Dermis blood vessel endothelial cell (primary cell): Measurements from ENCODE around the gene LAMB1. TPM values are rescaled to one million over a fixed set of nuclear protein-coding genes. Genes with fewer than 3 reads are reported as not detected.
"Not testable (repeated sequence)": the region's sequence is repeated elsewhere in the genome, so short reads cannot be mapped to it uniquely, and the experiment has no call there.

Source experiments
- DNase-seq: peaks from one replicate; pipeline ENCODE4 v3.0.0; 2010
- total RNA-seq: library from RNA; depleted of rRNA; stranded (reverse); fragments of >200 nt; gene quantifications from 2 replicates; pipeline ENCODE4 v1.2.3, GENCODE V29; 2014

The LAMB1 gene
- total RNA-seq, 1 donor from 2014 or later = 485 TPM

DNA sequence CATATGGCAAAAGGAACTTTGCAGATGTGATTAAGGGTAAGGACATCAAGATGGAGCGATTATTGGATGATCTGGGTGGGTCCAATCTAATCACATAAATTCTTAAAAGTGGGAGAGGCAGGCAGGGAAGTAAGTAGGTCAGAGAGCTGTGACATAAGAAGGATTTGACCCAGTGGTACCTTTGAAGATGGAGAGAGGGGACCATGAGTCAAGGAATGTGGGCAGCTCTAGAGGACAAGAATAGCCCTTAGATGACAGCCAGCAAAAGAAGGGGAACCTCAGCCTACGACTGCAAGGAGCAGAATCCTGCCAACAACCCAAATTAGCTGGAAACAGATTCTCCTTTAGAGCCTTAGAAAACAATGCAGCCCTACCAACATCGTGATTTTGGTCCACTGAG lies 34.5 kb downstream of the LAMB1 start:
- no peak for DNase-seq

DNA sequence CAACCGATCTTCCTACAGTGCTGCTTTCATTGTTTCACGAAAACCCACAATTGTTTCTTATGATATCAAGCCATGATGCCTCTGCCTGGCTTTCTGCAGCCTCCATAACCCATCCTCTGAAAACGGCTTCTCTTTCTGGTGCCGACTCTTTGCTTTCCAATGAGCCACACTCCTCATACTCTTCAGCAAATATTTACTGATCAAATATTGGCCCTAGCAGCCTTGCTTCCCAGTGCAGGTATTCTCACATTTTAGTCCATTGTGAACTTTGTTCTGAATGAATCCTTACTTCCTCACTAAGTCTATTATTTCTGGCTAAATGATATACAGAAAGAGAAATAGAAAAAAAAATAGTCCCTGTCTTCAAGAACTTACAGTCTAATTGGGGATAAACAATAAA lies 35.5 kb downstream of the LAMB1 start:
- DNase-seq = no peak

DNA sequence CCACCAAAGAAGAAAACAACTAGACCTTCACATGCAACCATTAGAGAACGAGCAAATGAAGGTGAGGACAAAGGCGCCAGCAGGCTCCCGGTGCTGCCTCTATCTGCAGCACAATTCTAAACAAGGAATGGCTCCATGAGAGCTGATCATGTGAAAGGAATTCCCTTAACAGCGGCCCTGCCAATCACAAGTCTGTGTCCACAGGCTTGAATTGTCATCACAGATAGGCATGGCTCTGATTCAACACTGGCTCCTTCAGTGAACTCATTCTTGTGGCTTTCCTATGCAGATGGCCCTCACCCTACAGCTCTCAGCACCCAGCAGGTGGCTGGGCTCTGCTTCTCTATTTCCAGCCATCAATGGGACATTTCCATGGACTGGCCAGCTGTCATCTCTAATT lies 36.2 kb downstream of the LAMB1 start:
- peak; percentile 57 for DNase-seq

DNA sequence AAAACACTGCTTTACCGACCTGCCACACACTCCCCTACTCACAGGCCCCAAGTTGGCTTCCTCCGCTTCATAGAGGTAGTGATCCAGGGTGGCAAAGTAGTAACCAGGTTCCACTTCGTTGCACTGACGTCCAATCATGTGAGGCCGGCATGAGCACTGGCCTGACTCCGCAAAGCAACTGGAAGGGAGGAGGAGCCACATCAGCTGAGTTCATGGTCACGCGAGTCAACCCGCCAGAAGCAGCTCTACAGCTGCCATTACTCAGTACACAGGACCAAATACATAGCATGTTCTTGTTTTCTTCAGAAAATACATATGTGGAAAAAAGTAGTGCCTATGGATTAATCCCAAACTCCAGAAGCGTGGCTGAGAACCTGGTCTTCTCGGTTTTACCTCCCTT lies 38.5 kb downstream of the LAMB1 start:
- no peak for DNase-seq

DNA sequence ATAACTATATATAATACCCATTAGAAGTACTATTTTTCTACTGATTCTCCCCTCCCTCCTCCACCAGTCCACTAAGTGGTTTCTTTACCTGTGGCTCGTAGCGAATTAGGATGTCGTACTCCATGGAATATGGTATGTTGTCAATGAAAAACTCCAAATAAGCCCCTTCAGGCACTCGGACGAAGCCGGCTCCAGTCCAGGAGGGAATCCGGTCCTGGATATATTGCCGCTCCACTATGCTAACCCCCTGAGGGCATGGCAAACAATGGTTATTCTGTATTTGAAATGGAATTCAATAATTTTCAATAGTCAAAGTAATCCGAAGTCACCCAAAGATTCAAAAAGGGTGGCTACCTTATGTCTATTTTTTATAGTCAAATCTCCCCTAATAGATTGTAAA lies 40.1 kb downstream of the LAMB1 start:
- no peak for DNase-seq

DNA sequence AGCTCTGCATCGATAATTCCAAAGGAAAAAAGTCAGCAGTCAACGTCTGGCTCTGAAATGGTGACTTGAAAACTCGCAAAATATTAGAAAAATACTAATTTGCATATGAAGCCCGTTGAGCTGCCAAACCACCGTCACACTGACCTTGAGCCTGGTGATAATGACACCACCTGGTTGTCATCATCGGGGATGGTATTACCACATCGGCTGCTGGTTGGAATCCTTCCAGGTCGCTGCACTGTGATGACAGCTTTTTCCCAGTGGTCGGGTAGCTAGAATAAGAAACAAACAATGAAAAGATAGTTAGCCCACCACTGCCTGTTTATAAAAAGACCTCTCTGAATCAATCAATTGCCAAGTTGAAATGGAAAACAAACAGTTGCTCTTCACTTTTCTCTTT lies 41.6 kb downstream of the LAMB1 start:
- DNase-seq = no peak

DNA sequence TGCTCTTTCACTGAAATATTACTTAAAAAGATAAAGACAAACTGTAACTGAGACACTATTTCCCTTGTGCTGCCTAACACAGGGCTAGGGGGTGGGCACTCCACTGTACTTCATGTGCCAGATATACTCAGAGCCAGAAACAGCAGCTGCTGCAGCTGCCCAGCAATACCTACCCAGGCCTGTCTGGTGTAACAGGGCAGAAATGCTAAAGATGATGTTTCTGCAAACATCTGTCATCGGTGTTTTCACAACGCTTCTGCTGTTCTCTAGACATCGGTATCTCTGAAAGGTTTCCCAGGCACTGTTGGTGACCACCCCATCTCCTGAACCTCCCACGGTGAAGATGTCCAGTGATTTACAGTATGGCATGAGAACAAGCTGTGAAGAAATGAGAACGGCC lies 42.7 kb downstream of the LAMB1 start:
- DNase-seq = no peak

DNA sequence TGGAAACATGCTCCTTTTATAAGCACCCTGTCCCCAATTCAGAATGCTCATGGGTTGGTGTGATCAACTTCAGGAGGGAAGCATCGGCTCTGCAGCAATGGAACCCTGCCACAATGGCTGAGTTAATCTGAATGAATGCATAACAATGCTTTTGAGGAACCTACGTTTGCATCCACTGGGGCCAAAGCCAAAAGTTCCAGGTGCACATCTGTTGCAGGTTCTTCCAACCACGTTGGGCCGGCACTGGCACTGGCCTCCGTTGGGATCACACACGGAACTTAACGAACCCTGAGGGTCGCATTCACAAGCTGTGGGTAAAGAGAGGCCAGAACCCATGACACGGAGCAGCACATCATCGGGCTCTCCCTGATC lies 43.4 kb downstream of the LAMB1 start:
- DNase-seq = no peak

DNA sequence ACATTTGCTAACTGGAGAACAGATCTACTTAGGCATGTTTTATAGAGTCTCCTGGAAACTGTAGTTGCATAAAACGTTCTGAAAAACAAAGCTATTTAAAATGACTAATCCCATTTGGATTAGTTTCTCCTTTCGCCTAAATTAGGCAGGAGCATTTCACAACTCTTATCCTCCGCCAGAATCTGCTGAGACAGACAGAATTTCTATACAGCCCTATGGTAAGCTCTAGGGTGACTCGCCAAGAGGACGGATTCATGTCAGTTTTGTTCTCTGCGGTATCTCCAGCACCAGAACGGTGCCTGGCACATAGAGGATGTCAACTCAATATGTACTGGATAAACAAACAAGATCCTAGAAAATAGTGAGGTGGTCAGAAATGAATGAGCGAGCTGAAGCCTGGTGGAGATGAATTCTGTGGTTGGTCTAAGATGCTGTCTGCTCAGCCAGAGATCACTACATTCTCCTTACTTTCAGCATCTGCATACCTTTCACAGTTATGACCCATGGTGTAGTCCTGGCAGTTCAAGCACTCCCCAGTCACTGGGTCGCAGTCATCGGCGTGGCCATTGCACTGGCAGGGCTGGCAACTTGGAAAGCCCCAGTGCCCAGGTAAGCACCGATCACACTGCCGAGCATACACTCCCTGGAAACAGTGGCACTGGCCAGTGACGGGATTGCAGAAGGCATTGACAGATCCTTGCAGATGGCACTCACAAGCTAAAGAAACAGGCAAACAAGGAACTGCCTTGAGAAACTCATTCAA lies 44.0 kb downstream of the LAMB1 start:
- no peak for DNase-seq

DNA sequence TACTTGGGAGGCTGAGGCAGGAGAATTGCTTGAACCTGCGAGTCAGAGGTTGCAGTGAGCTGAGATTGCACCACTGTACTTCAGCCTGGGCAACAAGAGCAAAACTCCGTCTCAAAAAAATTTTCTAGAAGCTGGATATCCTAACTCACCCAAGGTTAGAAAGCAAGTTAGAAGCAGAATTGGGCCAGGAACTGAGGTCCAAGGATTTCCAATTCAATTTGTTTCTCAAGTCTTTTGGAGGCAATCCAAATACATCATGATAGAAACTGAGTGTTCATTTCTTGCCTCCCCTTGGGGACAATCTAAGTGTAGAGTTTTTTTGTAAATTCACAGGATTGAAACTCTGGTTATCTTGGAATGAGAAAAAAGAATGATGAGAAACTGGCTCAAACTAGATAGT lies 45.5 kb downstream of the LAMB1 start:
- DNase-seq = no peak

DNA sequence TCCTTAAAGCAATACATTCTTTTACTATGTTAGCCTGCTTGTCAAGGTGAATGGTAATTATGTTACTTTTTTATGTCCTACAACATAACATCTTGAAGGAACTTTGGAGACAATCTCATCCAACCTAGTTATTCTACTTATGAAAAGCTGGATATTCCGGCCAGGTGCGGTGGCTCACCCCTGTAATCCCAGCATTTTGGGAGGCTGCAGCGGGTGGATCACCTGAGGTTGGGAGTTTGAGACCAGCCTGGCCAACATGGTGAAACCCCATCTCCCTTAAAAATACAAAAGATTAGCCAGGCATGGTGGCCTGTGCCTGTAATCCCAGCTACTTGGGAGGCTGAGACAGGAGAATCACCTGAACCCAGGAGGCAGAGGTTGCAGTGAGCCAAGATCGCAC lies 46.0 kb downstream of the LAMB1 start:
- DNase-seq = not testable (repeated sequence)

DNA sequence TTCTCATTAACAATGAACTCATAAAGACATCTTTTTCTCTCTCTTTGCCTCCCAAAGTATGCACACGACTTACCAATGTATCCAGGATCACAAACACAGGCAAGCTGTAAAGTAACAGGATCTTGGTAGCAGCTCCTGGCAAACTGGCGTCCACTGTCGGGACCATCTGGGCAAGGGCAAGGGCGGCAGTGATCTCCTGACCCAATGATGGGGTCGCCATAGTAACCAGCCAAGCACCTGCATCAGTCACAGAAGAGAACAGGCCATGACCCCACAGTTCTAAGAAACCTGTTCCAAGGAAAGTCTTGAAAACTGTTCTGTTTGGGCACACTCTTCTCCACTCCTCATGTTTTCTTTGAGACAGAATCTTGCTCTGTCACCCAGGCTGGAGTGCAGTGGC lies 47.6 kb downstream of the LAMB1 start:
- DNase-seq = no peak

DNA sequence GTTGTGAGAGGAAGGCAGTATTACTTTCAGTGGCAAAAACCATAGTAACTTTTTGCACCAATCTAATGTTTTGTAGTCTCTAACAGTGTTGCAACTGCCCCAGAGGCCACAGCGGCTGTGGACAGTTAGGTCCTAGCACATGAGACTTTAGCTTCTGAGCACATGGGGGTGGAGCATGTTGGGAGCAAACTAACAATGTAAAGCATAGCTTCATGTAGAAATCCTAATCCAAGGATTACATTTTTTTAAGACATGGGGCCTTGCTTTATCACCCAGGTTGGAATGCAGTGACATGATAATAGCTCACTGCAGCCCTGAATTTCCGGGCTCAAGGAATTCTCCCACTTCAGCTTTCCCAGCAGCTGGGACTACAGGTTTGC lies 49.0 kb downstream of the LAMB1 start:
- DNase-seq = no peak

DNA sequence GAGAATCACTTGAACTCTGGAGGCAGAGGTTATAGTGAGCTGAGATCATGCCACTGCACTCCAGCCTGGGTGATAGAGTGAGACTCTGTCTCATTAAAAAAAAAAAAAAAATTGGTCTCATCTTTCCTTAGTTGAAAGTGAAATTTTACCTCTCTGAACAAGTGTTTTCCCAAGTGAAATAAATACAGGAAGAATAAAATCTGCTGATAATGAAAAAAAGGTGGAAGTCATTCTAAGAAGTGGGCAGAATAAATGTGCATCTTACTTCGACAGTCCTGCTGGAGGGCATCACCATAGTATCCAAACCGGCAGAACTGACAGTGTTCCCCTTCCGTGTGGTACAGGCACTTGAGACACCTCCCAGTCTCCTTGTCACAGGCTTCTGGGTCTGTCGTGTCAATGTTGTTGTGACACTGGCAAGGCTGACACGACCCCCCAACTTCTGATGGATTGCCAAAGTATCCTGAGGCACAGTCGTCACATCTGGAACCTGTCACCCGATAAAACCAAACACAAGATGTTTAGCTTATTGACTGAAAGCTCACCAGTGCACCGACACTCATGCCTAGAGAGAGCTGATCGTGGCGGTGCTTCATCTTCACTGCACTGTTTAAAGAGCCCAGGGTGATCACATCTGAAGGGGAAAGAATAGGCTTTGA lies 49.6 kb downstream of the LAMB1 start:
- DNase-seq = no peak

DNA sequence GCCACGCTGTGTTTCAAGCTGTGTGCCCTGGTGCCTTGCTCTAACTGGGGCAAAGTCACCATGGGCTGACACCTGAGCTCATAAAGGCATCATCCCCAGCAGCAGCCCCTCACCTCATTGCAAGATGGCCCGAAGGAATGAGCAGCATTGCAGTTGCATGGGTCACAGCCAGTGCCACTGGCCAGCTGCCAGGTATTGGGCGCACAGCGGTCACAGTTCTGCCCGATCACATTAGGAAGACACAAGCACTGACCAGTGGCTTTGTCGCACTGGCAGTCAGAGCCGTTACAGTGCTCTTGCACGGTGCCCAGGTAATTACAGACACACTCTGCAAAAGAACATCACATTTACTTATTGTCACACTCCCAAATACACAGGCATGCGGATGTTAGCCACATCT lies 51.1 kb downstream of the LAMB1 start:
- no peak for DNase-seq

DNA sequence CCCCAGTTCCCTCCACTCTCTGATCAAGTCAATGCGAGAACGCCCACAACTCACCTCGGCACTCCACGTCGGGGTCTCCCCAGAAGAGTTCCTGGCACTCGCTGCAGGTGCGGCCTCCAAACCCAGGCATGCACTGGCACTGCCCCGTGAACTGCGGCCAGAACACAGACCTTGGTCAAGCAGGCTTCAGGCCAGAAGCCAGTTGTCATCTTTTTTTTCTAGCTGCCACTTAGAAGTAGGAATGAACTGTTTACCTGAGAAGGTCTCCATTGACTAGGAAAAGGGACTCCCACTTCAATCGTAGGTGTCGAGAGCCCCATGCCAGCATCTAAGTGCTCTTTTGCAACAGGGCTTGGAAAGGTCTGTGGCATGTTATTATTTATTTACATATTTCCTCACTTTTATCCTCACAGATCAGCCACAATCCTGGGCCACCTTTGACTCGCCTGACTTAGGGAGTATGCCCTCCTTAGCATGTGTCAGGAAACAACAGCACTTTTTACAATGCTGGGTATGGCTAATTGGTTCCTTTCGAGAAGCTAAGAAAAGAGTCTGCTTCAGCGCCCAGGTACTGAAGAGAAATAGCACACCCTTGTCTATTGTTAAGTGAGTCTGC lies 51.7 kb downstream of the LAMB1 start:
- DNase-seq = no peak

DNA sequence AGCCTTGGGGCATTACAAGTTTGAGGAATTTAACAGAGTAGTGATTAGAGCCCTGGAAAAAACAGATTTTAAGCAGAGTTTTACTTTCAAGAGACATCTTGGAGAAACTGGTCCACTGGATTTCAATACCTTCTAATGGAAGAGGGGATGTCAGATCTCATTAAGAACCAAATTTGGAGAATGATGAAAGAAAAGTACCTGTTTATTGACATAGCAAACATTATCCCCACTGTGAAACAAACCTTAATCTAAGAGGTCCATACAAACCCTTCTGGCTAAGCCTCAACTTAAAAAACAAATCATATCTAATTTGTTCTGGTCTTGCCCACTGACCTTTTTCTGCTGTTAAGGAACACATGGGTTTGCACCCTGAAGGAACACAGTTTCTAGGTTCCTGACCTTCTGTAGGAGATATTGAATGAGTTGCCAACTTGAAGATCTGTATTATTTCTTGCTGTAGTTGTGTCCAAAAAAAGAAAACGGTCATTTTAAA lies 53.5 kb downstream of the LAMB1 start:
- no peak for DNase-seq

DNA sequence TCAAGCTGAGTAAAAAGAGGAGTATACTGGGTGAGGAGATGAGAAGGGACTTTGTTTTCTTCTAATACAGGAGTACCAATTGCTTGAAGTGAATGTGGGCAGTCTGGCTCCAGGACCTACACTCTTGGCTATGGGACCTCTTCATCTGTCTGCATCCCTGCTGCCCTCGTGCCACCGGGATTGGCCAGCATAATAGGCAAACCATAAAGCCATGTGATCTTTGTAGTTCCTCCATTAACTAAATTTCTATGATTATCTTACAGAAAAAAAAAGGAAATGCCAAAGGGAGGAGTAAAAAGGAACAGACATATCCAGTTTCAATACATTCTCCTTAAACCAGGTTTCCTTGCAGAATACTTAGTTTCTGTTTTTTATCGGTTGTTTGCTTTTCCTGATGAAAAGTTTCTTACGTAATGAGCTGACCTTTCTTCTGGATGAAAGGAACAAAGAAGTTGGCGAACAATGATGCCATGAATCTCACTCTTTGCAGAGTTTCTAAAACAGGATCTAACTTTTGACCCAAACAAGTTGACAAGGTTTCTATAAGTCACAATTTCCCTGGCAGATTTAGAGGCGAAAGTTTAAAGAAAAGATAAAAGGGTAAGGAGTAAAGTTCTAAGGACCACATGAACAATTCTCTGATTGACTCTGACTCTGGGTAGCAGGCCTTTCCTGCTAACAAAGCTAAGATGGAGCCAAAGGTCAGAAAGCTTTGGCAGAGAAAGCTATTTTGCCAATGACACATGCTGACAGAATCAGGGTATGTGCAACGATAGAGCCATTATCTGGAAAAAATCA lies 54.1 kb downstream of the LAMB1 start:
- DNase-seq = peak; percentile 95

DNA sequence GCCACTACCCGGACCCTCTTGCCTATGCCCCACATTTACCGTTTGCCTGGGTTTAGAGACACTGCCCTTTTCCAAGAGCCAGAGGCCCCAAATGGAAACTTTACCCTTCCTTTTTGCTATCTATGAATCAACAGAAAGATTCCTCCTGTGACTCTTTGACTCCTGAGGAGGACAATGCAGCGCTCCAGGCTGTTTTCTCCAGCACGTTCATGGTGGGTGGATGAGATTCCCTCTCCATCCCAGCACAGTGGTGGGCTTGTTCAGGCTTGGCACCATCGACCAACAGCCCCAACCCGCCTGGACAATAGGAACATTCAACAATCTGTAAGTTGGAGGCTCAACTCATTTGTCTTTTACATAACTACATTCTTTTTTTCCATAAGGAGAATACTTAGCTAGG lies 56.1 kb downstream of the LAMB1 start:
- no peak for DNase-seq

DNA sequence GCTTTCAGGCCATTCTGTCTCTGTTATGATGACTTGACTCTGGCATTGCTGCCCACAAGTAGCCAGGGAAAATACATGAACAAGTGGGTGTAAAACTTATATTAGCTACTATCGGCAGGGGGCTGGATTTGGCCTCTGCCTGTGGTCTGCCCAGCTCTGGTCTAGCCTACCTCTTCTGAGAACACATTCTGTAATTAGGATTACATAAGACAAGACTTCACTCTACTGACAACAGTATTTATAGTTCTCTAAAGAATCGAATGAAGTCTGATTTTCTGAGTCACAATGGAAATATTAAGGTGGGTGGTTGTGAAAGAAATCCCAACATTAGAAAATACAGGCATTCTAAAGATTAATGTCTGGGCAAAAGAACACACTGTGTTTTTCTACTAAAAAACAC lies 56.5 kb downstream of the LAMB1 start:
- no peak for DNase-seq

DNA sequence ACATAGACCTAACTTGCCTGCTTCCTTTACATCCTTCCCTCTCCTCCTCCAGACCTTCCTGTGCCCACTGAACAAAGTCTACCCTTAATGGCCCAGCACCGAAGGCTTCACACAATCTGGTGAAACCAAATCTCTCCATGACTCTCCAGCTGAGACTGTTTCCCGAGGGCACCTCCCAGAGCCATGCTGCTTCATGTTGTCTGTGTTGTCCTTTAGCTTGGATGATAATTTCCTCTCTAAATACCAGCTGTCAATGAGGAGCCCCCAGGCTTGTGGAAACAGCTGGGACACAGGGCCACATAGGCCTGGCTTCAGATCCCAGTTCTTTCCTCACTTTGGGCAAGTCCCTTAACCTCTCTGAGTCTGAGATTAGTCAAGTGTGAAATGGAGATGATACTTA lies 57.6 kb downstream of the LAMB1 start:
- DNase-seq = peak; percentile 45

DNA sequence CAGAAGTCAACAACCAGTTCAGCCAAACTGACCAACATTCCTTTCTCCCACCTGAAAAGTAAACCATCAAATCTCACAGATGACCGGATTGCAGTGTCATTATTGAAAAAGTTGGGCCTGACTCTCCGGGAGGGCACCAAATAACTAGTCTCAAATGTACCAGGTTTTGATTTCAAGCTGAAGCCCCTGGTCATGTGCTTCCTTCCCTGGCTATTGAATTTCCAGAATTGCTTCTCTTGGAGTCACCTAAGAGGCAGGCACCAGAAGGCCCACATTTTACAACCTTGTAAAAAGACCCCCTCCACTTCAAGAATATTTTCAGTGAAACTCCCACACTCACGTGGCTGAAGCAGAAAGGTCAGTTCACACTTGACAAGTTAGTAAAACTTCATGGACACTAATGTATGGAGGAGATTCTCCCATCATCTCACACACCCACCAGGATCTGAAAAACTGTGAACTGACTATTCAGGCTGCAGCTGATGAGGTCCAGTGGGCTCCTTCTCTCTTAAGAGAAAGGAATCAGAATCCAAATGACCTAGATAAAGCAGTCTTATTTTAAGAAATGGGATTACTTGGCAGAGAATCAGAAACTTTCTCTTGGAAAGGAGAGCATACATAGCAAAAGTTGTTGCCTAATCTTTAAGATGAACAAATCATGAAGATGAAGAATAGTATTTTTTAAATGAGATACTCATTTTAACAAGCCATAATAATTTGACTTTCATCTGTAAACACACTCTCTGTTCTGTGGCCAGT lies 58.4 kb downstream of the LAMB1 start:
- DNase-seq = no peak

DNA sequence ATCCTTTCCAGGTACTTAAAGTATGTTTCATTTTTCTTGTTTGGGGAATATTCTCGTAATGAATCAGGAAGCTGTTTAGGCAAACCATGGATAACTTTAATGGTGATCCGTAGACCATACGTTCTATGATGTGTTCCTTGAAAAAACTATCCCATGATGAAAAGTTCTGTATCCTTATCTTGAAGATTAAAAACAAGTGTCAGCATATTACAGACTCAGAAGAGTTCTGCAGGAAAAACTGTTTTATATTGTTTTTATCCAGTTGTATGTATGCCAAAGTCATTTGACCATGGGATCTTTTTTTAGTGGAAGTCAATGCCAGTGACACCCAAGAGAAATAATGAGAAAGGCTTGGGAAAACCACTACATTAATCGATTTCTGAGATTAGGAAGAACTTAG lies 59.9 kb downstream of the LAMB1 start:
- DNase-seq = no peak
